Gastrocnemius medialis (tissue), 4 donors: ENCODE results near the gene OTOA.
"Not testable (repeated sequence)": the region's sequence is repeated elsewhere in the genome, so short reads cannot be mapped to it uniquely, and the experiment has no call there.

ENCODE experiments used
- CTCF ChIP-seq, 5 experiments: fragments of 450-650 bp in 3 of 5; fragments of 200-600 bp in 2 of 5; sonication (generic) in 2 of 5; IDR thresholded peaks in 4 of 5; conservative IDR thresholded peaks in 1 of 5; 1 replicate in 4 of 5; 2 replicates in 1 of 5; pipeline ENCODE4 v1.5.1; 2016 to 2019; ENCODE audit warnings: antibody characterized with exemption in 5 of 5, mild to moderate bottlenecking in 3 of 5, moderate library complexity in 3 of 5
- POLR2A ChIP-seq, 2 donors: fragments of 450-650 bp; IDR thresholded peaks; one replicate each; pipeline ENCODE4 v1.6.1; 2017; ENCODE audit warnings: antibody characterized with exemption in 2 of 2, mild to moderate bottlenecking in 2 of 2, moderate library complexity in 2 of 2

DNA sequence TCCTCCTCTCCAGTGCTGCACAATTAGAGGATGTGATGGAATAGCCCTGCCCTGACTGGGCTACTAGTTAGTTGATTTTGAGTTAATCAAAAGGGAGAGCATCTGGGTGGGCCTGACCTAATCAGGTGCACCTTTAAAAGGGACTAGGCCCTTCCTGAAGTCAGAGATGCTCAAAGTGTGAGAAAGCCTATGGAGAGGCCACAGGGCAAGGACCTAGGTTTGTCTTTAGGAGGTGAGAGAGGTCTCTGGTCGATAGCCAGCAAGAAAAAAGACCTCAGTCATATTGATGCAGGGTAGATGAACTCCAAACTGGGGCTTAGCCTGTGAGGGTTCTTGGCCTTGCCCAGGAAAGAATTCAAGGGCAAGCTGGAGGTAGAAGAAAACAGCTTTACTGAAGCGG is 104.5 kb downstream of the OTOA start:
- TF ChIP-seq POLR2A (IDR thresholded peaks at IDR 0.05); CTCF (IDR thresholded peaks at IDR 0.05 in 4 of 5, conservative IDR thresholded peaks at IDR 0.05 in 1 of 5): not testable (repeated sequence)
